Measurements from ENCODE around the gene PWP2.
"Not testable (repeated sequence)": the region's sequence is repeated elsewhere in the genome, so short reads cannot be mapped to it uniquely, and the experiment has no call there.

Gene PWP2

DNA sequence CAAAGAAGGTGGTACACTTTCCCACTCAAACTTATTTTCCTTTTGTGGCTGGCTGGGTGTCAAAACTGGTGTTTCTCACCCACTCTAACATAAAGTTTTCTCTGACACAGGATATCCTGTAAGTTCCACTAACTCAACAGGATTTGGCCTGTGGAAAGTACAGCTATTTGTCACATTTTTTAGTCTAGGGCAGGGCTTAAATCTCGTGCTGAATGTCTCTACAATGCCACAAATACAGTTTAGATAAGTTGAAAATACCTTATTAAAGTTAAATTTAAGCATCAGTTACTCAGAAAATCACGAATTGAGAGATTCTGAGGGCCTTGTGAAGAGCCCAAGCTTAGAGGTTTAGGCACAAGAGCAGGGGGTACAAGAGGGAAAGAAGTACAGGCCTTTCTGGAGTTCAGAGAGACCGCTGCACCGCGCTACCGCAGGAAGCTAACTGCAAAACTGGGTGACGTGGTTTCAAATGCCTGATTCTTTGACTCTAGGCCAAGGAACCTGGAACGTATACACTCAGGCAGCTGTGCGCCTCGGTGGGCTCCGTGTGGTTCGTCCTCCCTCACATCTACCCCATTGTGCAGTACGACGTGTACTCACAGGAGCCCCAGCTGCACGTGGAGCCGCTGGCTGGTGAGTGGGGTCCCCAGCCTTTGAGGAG is 23.4 kb upstream of the PWP2 start:
- DNase-seq: peak; percentile 58 to 67

- DNase-seq: no peak
These were observed 22.5 kb upstream of the PWP2 start for GRCh38 chr21:44084496-44085241.

- no peak for DNase-seq
These were observed 21.5 kb upstream of the PWP2 start for GRCh38 chr21:44085491-44086321.

DNA sequence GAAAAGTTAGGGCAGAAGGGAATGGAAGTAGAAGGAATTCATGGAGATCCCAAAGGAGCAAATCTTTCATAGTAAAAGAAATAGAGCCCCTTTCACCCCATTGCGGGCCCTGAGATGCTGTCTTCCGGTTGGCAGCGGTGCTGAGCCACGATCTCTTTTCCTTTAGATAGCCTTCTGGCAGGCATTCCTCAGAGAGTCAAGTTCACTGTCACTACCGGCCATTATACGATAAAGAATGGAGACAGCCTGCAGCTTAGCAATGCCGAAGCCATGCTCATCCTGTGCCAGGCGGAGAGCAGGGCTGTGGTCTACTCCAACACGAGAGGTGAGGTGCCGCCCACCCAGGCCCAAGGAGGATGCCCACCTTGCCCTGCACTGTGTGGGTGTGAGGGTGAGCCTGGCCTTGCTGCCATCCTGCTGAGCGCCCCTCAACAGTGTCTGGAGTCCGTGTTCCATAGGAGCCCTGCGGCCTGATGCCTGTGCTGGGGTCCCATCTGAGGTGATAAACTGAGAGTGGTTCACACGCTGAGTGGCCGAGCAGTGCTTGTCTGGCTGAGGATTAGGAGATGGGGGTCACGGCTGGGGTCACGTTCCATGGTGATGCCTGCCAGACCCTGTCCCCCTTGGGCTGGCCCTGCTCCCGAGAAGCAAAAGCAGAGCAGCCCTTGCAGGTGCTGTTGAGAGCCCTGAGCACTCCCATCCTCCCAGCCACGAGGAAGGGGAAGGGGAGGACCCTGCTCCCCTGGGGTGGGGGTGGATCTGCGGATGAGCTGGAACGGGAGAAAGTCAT is 20.4 kb upstream of the PWP2 start:
- DNase-seq: peak in 1 of 2 donors; percentile 16

DNA sequence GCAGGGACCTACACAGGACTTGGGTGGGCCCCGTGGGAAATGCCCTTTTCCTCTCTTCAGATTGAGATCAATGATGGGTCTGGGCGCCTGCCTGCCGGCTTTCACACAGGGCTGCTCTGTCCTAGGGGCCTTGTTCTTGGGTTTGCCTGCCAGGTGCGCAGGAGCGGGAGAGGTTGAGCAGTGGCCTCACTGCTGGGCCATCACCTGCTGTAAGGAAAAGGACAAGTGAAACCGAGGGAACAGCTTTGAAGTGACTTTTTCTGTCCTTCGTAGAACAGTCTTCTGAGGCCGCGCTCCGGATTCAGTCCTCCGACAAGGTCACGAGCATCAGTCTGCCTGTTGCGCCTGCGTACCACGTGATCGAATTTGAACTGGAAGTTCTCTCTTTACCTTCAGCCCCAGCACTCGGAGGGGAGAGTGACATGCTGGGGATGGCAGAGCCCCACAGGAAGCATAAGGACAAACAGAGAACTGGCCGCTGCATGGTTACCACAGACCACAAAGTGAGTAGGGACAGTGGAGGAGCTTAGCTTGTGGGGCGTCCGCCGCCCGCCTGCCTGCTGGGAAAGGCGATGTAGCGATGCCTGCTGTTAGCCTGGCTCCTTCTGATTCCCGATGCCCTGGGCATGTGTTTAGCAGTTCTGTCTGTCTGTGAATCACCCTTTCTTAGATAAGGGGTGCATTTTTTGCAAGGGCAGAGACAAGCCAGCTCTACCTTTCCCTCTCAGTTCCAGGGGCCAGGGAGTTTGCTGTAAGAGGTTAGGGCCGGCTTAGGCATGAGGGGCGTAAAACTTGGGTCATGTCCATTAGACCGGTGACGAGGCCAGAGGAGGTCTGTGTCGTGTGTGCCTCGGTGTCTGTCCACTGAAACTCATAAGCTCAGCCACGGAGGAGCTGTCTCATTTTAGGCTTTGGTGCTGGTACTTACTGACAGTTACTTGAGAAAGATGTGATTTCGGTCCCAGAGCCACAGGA is 19.5 kb upstream of the PWP2 start:
- no peak for DNase-seq

GRCh38 chr21:44088401-44088780 is 18.8 kb upstream of the PWP2 start:
- no peak for DNase-seq

DNA sequence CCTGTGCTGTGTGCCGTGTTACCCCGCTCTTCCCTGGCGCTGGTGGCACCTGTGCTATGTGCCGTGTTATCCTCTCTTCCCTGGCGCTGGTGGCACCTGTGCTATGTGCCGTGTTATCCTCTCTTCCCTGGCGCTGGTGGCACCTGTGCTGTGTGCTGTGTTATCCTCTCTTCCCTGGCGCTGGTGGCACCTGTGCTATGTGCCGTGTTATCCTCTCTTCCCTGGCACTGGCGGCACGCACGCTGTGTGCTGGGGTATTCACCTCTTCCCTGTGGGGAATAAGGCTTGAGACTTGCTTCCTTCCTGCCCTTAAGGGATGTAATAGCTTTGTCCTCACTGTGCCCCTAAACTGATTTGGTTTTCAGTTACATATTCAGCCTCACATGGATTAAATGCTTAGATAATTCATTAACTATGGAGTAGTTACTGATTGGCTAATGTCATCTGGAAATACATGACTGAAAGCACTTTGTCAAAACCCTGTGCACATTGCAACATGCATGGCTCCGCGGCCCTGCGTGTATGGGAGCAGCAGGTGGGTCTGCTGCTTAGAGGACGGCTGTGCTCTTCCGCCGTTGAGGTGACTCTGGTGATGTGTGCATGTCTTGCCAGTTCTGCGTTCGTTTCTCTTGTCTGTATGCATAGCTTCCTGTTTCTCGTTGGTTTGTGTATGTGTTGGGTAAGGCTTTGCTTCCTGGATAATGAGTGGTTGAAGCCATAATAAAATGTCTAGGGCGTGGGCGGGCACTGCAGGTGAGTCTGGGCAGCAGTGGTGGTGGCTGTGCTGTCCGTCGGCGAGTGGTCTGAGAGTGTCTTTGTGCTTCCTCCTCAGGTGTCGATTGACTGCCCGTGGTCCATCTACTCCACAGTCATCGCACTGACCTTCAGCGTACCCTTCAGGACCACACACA is 17.9 kb upstream of the PWP2 start:
- DNase-seq: no peak

DNA sequence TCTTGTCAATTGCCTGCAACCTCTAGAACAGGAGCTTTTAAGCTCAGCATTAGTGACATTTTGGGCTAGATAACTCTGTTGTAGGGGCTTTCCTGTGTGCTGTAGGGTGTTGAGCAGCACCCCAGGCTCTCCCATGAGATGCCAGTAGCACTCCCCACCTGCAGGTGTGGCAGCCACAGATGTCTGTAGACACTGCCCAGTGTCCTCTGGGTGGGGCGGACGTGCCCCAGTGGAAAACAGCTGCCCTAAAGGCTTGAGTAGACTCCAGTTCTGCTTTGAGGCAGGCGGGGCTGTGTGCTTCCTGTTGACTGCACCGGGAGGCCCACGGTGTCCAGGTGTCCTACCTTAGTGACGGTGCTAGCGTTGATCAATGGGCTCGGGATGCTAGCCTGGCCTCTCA is 16.9 kb upstream of the PWP2 start:
- no peak for DNase-seq

GRCh38 chr21:44092211-44092610 is 15.0 kb upstream of the PWP2 start:
- DNase-seq: peak in 1 of 2 donors; percentile 13

DNA sequence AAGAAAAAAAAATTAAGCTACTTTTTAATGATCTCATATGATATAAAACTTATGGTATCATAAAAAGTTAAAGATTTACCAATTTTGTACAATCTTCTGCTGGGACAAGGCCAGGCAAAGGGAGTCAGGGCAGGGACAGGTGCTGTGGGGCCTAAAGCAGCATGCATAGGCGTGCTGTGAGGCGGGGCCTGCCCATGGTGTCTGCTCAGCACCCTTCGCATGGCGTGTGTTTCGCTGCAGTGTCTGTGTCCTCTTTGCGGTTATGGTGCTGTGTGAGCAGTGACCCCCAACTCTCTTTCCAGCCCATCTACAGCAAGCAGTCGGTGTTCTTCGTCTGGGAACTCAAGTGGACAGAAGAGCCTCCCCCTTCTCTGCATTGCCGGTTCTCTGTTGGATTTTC is 13.4 kb upstream of the PWP2 start:
- no peak for DNase-seq

- no peak for DNase-seq
These were observed 12.4 kb upstream of the PWP2 start for GRCh38 chr21:44094832-44095231.

DNA sequence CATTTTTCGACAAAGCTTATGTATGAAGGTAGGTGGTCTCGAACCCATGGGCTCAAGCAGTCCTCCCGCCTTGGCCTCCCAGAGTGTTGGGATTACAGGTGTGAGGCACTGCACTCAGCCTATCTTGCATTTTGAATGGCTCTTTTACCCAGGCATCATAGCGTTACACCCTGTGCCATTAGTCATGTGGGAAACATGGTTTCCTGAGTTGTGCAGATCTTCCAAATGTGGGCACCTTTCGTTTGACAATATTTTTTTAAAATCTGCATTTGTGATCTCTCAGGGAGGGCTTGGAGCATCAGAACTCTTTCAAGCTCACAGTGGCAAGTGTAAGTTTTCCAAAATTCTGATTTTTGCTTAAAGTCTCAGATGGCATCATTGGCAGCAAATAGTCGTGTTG is 8.7 kb upstream of the PWP2 start:
- DNase-seq: not testable (repeated sequence)

DNA sequence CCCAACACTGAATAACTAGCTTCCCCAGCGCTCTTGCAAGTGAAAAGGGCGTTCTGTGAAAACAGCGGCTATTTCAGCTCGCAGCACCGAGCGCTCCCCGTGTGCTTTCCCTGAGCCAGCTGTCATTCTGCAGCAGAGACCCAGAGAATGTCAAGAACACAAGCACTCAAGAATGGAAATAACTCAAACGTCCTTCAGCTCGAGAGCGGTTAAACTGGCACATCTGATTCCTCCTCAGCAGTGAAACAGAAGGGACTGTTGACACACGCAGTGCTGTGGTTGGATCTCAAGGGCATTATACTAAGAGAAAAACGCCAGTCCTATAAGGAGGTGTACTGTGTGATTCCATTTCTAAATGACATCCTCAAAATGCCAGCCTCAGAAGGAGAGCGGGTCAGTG is 8.2 kb upstream of the PWP2 start:
- DNase-seq: not testable (repeated sequence)

DNA sequence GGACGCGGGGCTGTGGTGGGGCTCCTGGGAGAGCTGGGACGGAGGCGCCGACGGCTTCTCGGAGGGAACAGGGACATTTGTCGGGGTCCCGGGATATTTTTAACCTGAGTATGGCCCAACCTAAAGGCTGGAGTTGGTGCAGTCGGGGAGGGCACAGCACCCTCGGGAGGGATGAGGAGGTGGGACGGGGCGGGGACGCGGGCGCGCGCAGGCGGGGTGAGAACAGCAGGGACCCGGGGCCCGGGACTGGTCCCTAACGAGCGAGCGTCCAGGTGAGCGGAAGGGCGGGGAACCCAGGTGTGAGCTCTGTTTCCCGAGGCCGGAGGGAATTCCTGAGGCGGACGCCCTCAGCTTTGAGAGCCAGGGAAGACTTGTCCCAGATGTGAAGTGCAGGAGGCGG is 390 bp downstream of the PWP2 start:
- DNase-seq: not testable (repeated sequence)

DNA sequence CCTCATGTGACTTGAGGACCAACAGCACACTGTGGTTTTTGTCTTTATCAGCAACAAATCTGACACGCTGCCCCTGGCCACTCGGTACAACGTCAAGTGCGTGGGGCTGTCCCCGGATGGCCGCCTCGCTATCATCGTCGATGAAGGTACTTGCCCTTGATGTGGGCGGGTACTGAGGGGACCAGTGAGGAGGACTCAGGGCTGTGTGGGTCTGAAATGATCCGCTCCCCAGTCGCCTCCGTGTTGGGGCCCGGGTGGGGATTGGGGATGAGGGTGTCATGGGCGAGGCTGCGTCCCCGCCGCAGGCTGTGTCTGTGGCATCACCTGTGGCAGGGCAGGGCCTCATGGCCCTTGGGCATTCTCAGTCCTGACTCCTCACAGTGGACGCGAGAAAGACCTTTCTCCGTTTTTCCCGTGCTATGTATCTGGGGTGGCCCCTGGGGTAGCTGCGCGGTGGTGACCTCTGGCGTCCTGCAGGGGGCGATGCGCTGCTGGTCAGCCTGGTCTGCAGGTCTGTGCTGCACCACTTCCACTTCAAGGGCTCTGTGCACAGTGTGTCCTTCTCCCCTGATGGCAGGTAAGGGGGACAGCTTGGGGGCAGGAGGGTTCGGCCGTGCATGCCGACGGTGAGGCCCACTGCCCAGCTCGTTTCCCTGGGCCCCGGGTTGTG is 6.6 kb downstream of the PWP2 start:
- not testable (repeated sequence) for DNase-seq

DNA sequence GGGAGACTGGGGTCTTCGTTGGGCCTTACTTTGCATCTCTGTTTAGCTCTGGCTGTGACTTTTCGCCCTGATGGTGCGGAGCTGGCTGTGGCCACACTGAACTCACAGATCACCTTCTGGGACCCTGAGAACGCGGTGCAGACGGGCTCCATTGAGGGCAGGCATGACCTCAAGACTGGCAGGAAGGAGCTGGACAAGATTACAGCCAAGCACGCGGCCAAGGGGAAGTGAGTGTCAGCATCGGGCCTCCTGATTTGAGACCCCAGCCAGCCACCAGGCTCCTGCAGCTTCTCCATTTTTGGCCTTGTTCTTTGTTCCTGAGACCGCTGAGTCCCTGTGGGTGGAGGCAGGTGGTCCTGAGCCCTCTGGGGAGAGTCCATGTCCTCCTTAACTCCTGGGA is 14.9 kb downstream of the PWP2 start:
- not testable (repeated sequence) for DNase-seq

GRCh38 chr21:44127827-44128226 is 20.6 kb downstream of the PWP2 start:
- not testable (repeated sequence) for DNase-seq

GRCh38 chr21:44133715-44134057 is 26.5 kb downstream of the PWP2 start:
- not testable (repeated sequence) for DNase-seq

GRCh38 chr21:44134732-44135131 is 27.5 kb downstream of the PWP2 start:
- DNase-seq: not testable (repeated sequence)

DNA sequence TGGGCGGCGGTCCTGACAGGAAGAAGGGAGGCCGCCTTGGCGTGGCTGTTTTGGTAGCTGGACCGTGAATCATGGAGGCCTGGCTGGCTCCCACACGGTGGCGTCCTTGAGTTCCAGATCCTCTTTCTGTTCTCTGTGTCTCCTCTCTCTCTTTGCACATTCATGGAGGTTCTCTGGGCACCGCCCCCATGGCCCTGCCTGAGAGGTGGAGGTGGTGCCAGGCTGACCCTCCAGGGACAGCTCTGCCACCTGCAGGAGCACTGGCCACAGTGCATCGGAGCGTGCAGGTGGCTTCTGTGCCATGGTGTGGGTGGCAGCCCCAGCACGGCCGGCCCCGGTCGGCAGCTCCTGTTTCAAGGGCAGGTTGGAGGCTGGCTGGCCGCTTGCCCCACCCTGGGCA is 30.8 kb downstream of the PWP2 start:
- DNase-seq: not testable (repeated sequence)
